Measurements from ENCODE around the gene ZNF525. TPM values are rescaled to one million over a fixed set of nuclear protein-coding genes. Genes with fewer than 3 reads are reported as not detected.
"Not testable (repeated sequence)": the region's sequence is repeated elsewhere in the genome, so short reads cannot be mapped to it uniquely, and the experiment has no call there.

Gene ZNF525
- total and polyA plus RNA-seq, 4 donors: 1.1 to 5.2 (median 1.4) TPM

DNA sequence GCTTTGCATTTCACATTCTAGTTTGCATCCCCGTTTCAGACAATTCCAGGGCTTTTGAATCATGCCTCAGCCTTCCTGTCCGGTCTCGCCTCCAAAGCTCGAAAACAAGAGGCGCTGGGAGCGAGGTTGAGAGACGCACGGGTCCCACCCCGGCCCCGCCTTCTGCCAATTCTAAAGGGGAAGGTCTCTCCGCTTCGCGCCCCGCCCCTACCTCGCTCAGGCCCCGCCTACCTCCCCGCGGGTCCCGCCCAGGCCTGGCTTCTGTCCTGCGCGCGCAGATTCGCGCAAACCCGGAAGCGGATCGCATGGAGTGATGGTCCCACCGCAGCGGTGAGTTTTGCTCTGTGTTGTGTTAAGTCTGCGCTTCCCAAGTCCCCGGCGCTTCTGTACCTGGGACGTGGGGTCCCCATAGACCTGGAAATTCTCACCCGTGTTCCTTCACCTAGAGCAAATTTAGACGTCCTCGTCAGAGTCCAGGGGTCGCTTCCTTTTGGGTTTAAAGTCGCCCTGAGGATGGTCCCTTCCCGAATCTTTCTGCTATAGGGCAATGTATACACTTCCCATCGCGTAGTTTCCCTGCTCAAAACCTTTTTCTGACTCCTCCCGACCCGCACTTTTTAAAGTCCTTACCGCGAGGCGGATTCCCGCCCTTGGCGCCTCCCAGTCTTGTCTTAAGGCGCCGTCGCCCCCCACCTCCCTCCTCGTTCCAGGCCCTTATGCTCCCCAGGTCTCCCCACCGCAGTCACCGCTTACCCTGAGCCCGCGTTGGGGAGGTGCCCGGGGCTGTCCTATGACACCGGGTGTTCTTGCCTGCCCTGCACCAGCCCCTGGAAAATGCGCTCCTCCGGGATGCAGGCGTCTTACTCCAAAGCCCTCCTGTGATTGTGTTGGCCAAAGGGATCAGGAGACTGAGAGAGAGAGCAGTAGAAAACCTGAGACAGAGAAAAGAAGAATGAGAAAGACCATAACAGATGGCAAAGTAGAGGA, 31.7 kb upstream of the ZNF525 start, which contains the start of gene ZNF845 (continued):
- TF ChIP-seq, protein P1, sequence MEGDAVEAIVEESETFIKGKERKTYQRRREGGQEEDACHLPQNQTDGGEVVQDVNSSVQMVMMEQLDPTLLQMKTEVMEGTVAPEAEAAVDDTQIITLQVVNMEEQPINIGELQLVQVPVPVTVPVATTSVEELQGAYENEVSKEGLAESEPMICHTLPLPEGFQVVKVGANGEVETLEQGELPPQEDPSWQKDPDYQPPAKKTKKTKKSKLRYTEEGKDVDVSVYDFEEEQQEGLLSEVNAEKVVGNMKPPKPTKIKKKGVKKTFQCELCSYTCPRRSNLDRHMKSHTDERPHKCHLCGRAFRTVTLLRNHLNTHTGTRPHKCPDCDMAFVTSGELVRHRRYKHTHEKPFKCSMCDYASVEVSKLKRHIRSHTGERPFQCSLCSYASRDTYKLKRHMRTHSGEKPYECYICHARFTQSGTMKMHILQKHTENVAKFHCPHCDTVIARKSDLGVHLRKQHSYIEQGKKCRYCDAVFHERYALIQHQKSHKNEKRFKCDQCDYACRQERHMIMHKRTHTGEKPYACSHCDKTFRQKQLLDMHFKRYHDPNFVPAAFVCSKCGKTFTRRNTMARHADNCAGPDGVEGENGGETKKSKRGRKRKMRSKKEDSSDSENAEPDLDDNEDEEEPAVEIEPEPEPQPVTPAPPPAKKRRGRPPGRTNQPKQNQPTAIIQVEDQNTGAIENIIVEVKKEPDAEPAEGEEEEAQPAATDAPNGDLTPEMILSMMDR (IDR thresholded peaks at IDR 0.05; ENCODE audit: low read depth, low read length, missing input control): no peak
- TF ChIP-seq, protein P2, sequence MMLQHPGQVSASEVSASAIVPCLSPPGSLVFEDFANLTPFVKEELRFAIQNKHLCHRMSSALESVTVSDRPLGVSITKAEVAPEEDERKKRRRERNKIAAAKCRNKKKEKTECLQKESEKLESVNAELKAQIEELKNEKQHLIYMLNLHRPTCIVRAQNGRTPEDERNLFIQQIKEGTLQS (IDR thresholded peaks at IDR 0.05): no peak
- no peak for TF ChIP-seq HNF4G (IDR thresholded peaks at IDR 0.05)
- no peak for TF ChIP-seq EGR1 (IDR thresholded peaks at IDR 0.05; ENCODE audit: low read depth in 2 of 2)
- TF ChIP-seq YY1 (IDR thresholded peaks at IDR 0.05): peak; percentile 21
- TF ChIP-seq, protein P3, sequence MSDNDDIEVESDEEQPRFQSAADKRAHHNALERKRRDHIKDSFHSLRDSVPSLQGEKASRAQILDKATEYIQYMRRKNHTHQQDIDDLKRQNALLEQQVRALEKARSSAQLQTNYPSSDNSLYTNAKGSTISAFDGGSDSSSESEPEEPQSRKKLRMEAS (IDR thresholded peaks at IDR 0.05): no peak
- no peak for TF ChIP-seq HNF4A (conservative IDR thresholded peaks at IDR 0.05)
- TF ChIP-seq FOXA2 (IDR thresholded peaks at IDR 0.05): no peak

DNA sequence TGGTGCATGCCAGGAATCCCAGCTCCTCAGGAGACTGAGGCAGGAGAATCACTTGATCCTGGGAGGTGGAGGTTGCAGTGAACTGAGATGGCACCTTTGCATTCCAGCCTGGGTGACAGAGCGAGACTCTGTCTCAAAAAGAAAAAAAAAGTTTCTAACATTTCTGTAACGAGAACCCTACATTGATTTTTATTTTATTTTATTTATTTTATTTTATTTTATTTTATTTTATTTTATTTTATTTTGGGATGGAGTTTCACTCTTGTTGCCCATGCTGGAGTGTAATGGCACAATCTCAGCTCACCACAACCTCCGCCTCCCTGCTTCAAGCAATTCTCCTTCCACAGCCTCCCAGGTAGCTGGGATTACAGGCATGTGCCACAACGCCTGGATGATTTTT, 21.1 kb upstream of the ZNF525 start:
- not testable (repeated sequence) for H3K27ac ChIP-seq (ENCODE audit: low read depth in 1 of 2, low read length in 2 of 2); H3K4me1 ChIP-seq (ENCODE audit: control insufficient read depth in 4 of 4, insufficient read depth in 4 of 4, low read length in 3 of 4); H3K4me3 ChIP-seq (ENCODE audit: low read depth in 1 of 3, low read length in 3 of 3); H3K9ac ChIP-seq (ENCODE audit: low read depth in 1 of 2, low read length in 2 of 2); DNase-seq (ENCODE audit: low spot score); H3K27me3 ChIP-seq (ENCODE audit: control insufficient read depth in 4 of 4, insufficient read depth in 4 of 4, low read length in 3 of 4)
- H3K36me3 ChIP-seq (ENCODE audit: control insufficient read depth in 4 of 4, insufficient read depth in 3 of 4, low read depth in 1 of 4, low read length in 3 of 4): peaks cover 12 to 65% (median 52%) of the 10 kb centered on the region in 4 donors
- 98% methylated on average over 4 of the region's 4 CpGs for WGBS
- peaks cover 16 to 49% (median 33%) of the 10 kb centered on the region in 4 donors for H3K9me3 ChIP-seq (ENCODE audit: control insufficient read depth in 4 of 4, low read length in 3 of 4)

DNA sequence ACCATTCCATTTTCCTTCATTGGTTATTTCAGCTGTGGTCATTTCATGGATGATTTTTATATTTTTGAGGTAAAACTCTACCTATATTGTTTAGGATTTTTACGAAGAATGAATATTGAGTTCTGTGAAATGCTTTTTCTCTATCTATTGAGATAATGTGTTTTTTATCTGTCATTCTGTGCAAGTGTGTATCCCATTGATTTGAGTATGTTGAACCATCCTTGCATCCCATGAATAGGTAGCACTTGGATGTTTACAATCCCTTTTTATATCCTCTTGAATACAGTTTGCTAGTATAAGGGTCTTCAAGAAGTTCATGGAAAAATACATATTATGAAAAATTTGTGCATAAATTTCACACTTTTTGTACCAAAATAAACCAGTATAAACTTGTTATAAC, 9.8 kb upstream of the ZNF525 start:
- no peak for DNase-seq (ENCODE audit: low spot score)
- TF ChIP-seq RAD21 (IDR thresholded peaks at IDR 0.05) (no peak), TAF1 (conservative IDR thresholded peaks at IDR 0.05) (no peak), YY1 (IDR thresholded peaks at IDR 0.05) (no peak), HNF4A (conservative IDR thresholded peaks at IDR 0.05) (no peak), FOXA2 (IDR thresholded peaks at IDR 0.05) (no peak), FOXA1 (IDR thresholded peaks at IDR 0.05) (no peak), NR2F2 (IDR thresholded peaks at IDR 0.05) (no peak), SP1 (IDR thresholded peaks at IDR 0.05) (no peak), HNF4G (IDR thresholded peaks at IDR 0.05) (no peak), EGR1 (IDR thresholded peaks at IDR 0.05; ENCODE audit: low read depth in 2 of 2) (no peak)
- TF ChIP-seq, protein P4, sequence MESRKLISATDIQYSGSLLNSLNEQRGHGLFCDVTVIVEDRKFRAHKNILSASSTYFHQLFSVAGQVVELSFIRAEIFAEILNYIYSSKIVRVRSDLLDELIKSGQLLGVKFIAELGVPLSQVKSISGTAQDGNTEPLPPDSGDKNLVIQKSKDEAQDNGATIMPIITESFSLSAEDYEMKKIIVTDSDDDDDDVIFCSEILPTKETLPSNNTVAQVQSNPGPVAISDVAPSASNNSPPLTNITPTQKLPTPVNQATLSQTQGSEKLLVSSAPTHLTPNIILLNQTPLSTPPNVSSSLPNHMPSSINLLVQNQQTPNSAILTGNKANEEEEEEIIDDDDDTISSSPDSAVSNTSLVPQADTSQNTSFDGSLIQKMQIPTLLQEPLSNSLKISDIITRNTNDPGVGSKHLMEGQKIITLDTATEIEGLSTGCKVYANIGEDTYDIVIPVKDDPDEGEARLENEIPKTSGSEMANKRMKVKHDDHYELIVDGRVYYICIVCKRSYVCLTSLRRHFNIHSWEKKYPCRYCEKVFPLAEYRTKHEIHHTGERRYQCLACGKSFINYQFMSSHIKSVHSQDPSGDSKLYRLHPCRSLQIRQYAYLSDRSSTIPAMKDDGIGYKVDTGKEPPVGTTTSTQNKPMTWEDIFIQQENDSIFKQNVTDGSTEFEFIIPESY (IDR thresholded peaks at IDR 0.05): no peak
- no peak overlapping the region for H3K27ac ChIP-seq (ENCODE audit: low read depth in 1 of 2, low read length in 2 of 2)
- 94% methylated on average over 1 of the region's 1 CpG for WGBS
- H3K4me3 ChIP-seq (ENCODE audit: low read depth in 1 of 3, low read length in 3 of 3): peak overlapping the region in 1 of 3 donors; percentile 35
- peaks cover 43 to 65% (median 52%) of the 10 kb centered on the region in 4 donors for H3K9me3 ChIP-seq (ENCODE audit: control insufficient read depth in 4 of 4, low read length in 3 of 4)
- H3K9ac ChIP-seq (ENCODE audit: low read depth in 1 of 2, low read length in 2 of 2): no peak overlapping the region
- H3K27me3 ChIP-seq (ENCODE audit: control insufficient read depth in 4 of 4, insufficient read depth in 4 of 4, low read length in 3 of 4): no peaks in the 10 kb centered on the region
- H3K36me3 ChIP-seq (ENCODE audit: control insufficient read depth in 4 of 4, insufficient read depth in 3 of 4, low read depth in 1 of 4, low read length in 3 of 4): peaks cover 4 to 15% (median 10%) of the 10 kb centered on the region in 4 donors
- no peaks in the 10 kb centered on the region for H3K4me1 ChIP-seq (ENCODE audit: control insufficient read depth in 4 of 4, insufficient read depth in 4 of 4, low read length in 3 of 4)

All from liver (tissue), 9 donors.